Measurements from ENCODE around the gene RAB11FIP4. TPM values are rescaled to one million over a fixed set of nuclear protein-coding genes. Genes with fewer than 3 reads are reported as not detected.

The RAB11FIP4 gene
- total and polyA plus RNA-seq, 2 of the 8 experiments (the other 6 are each of a cell fraction or from before 2014, with no cell fraction given) = 21.7 to 53.2 TPM

DNA sequence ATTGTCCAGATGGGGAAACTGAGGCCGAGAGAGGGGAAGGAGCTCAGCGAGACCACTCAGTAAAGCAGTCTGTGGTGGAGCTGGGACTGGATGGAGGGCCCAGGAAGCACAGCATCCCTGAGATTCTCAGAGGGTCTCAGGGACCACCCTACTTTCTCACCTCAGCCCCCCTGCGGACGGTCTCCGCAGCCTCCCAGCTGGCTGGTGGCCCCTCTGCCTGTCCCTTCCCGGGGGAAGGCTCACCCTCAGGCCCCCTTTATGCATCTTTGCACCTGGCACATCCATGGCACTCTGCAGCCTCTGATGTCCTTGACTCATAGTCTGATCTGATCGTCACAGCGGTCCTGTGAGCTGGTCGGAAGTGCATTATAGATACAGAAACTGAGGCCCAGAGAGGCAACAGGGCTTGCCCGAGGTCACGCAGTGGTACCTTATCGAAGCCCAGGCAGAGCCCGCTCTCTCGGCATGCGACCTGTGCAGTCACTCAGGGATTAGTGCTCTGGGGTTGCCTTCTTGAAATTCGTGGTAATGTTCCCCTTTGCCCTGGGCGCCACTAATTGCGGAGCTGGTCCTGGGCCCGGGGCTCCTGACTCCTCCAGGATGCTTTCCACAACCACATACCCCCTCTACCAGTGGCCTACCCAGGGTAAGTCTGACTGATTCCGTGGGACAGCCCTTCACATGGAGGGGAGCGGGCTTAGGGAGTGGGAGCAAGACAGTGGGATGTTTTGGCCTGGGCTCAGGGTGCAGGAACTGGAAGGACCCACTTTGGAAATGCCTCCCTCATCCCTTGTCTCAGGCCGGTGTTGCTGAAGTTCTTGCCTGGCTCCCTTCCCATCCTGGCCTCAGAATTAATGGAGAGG, 24.4 kb downstream of the RAB11FIP4 start:
- 95% methylated on average over 21 of the region's 22 CpGs; no CpG with 5 or more reads in 1 of the 2 experiments for WGBS, 2 experiments (ENCODE audit: extremely low coverage in 1 of 2, insufficient coverage in 1 of 2, insufficient read length in 1 of 2, insufficient replicate concordance in 2 of 2, low coverage in 1 of 2, low lambda C conversion rate in 2 of 2, missing lambda C conversion rate in 1 of 2)
- TF ChIP-seq GABPA (IDR thresholded peaks at IDR 0.05; ENCODE audit: borderline replicate concordance, insufficient read depth, low read length) (no peak), ZNF274 (IDR thresholded peaks at IDR 0.05; ENCODE audit: borderline replicate concordance, extremely low read depth, low read length) (no peak), CTBP2 (IDR thresholded peaks at IDR 0.05; ENCODE audit: borderline replicate concordance, insufficient read depth, insufficient read length, low read length) (no peak)
- H2BK5ac ChIP-seq (ENCODE audit: low read depth, low read length) = no peak overlapping the region
- H3K18ac ChIP-seq (ENCODE audit: extremely low read depth, low read length) = no peak overlapping the region
- FAIRE-seq (no peak), DNase-seq (ENCODE audit: low read depth in 1 of 2, low spot score in 2 of 2) (no peak)
- no peak overlapping the region for H2BK120ac ChIP-seq (replicated peaks; ENCODE audit: low read depth, low read length)
- no peaks in the 10 kb centered on the region for H3K9me3 ChIP-seq (ENCODE audit: insufficient read depth in 2 of 2, low read depth in 1 of 2, low read length in 1 of 2)
- POLR2A ChIA-PET (ENCODE audit: partially characterized antibody) = interaction anchor here (1.1 kb wide), 1 partner anchor 9 kb away, joined by 3 read pairs; no protein-coding TSS in a partner anchor
- no peaks in the 10 kb centered on the region for H3K79me1 ChIP-seq (ENCODE audit: low read depth, low read length)
- H3K79me2 ChIP-seq (ENCODE audit: control insufficient read depth in 1 of 2, insufficient read depth in 2 of 2, low read length in 2 of 2) = no peaks in the 10 kb centered on the region
- no peak overlapping the region for H4K8ac ChIP-seq (ENCODE audit: extremely low read depth, insufficient read depth, low read length)
- no peak overlapping the region for H3K14ac ChIP-seq (ENCODE audit: insufficient read length)
- peaks cover 0 to 2% of the 10 kb centered on the region in 2 experiments for H4K20me1 ChIP-seq (replicated peaks in 1 of 2; ENCODE audit: control insufficient read depth in 1 of 2, insufficient read depth in 2 of 2, low read length in 2 of 2)
- H3K27ac ChIP-seq (ENCODE audit: low read depth, low read length) = no peak overlapping the region
- H2BK15ac ChIP-seq (ENCODE audit: low read length) = 0 out of 2 replicates have a peak overlapping the region, but pooled peaks have one; percentile 18
- H2BK20ac ChIP-seq (ENCODE audit: low read length) = no peak overlapping the region
- H4K91ac ChIP-seq (replicated peaks; ENCODE audit: insufficient read length, low read length) = no peak overlapping the region
- peaks cover 2 to 30% (median 11%) of the 10 kb centered on the region in 4 experiments for H3K4me1 ChIP-seq (replicated peaks in 1 of 4; ENCODE audit: control insufficient read depth in 3 of 4, insufficient read depth in 4 of 4, low read length in 3 of 4)
- no peak overlapping the region for H3K4ac ChIP-seq (replicated peaks; ENCODE audit: insufficient read length, low read depth, low read length)
- no peak overlapping the region for H2AFZ ChIP-seq (ENCODE audit: low read length)
- H3K56ac ChIP-seq (replicated peaks; ENCODE audit: insufficient read length, low read depth, low read length) = no peak overlapping the region
- no peak overlapping the region for H2AK5ac ChIP-seq (ENCODE audit: low read depth, low read length)
- no peak overlapping the region for H3K23ac ChIP-seq (ENCODE audit: insufficient read length)
- CTCF ChIA-PET (ENCODE audit: partially characterized antibody) = interaction anchor here (0.6 to 2.7 kb wide), 12 partner anchors 13 to 650 kb away, joined by 3 to 11 read pairs (median 3); no protein-coding TSS in a partner anchor
- H4K5ac ChIP-seq (ENCODE audit: insufficient read length, low read depth, low read length) = no peak overlapping the region
- no peak overlapping the region for H2BK12ac ChIP-seq (ENCODE audit: low read depth, low read length)
- no peaks in the 10 kb centered on the region for H3K36me3 ChIP-seq (ENCODE audit: control insufficient read depth in 2 of 4, insufficient read depth in 4 of 4, low read length in 3 of 4)
- H3K9ac ChIP-seq (replicated peaks in 1 of 4; ENCODE audit: extremely low read depth in 1 of 4, low read depth in 3 of 4, low read length in 3 of 4) = no peak overlapping the region
- H3K4me3 ChIP-seq (ENCODE audit: extremely low read depth in 1 of 4, insufficient read depth in 2 of 4, low read depth in 3 of 4, low read length in 4 of 4) = no peak overlapping the region
- no peaks in the 10 kb centered on the region for H3K23me2 ChIP-seq (ENCODE audit: low read depth, low read length)
- no peaks in the 10 kb centered on the region for H3K27me3 ChIP-seq (replicated peaks in 1 of 4; ENCODE audit: control insufficient read depth in 3 of 4, extremely low read depth in 1 of 4, insufficient read depth in 3 of 4, low read length in 3 of 4)
- H3K4me2 ChIP-seq (ENCODE audit: insufficient read depth in 1 of 2, low read depth in 2 of 2, low read length in 2 of 2) = no peak overlapping the region
